ENCODE measurements around the gene MSI2.

- no peak for TF ChIP-seq CTCF (IDR thresholded peaks at IDR 0.05)
- TF ChIP-seq POLR2AphosphoS5 (IDR thresholded peaks at IDR 0.05): no peak
- TF ChIP-seq POLR2A (IDR thresholded peaks at IDR 0.05): no peak
Measured at GRCh38 chr17:57537524-57538410, 281.4 kb downstream of the MSI2 start.
